Measurements from ENCODE around the gene PLEKHB2. TPM values are rescaled to one million over a fixed set of nuclear protein-coding genes. Genes with fewer than 3 reads are reported as not detected.
"Not testable (repeated sequence)": the region's sequence is repeated elsewhere in the genome, so short reads cannot be mapped to it uniquely, and the experiment has no call there.

PLEKHB2 gene
- 103 and 110 TPM in 2 replicates for total RNA-seq (2014; rRNA removed; shearing (Covaris generic))
- 96.0 and 104 TPM in 2 replicates for polyA plus RNA-seq (2015; cell fraction: cytosol; rRNA removed)
- polyA plus RNA-seq (2015; cell fraction: nucleus; rRNA removed): 84.0 and 85.0 TPM in 2 replicates

DNA sequence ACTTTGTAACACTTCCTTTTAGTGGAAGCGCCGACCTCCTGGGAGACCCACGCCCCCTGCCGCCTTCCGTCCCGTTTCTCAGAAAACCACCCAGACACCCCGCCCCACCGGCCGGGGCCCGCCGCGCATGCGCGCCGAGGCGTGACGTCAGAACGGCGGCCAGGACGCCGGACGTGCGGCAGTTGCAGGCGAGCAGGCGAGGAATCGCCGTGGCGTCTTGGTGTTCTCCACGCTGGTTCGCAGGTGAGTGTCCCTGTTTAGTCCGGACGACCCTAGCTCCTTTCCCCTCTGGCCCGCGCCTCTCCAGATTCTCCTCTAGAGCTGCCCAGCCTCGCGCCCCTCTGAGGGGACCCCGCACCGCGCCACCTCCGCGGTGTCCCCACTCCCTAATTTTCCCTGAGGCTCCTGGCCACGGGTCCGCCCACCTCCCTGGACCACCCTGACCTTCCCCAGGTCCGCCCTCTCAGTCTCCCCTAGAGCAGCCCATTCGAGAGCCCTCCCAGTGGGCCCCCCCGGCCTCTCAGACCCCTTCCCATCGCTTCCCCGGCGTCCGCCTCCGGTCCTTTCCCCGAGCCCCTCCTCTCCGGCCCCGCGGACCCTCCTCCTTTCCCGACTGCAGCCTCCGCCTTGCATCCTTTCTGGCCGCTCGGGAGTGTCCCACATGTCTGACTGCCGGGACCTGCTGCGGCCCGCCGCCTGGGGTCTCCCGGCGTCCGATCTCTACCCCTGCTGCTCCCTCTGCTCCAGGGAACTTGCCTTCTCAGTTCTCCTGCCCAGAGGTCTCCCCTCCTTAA is at the start of gene PLEKHB2:
TSS of gene PLEKHB2 (plus strand) at position 181 of the 794 bp plus-strand sequence. CDS start 15,606 bp downstream, outside the sequence.
- peak; percentile 92 for DNase-seq (ENCODE audit: low read depth)

- no peak for DNase-seq (ENCODE audit: low read depth)
Observed at GRCh38 chr2:131056204-131056931, 48.8 kb upstream of the PLEKHB2 start.

GRCh38 chr2:131056932-131057287 is 48.2 kb upstream of the PLEKHB2 start:
- no peak for DNase-seq (ENCODE audit: low read depth)

DNA sequence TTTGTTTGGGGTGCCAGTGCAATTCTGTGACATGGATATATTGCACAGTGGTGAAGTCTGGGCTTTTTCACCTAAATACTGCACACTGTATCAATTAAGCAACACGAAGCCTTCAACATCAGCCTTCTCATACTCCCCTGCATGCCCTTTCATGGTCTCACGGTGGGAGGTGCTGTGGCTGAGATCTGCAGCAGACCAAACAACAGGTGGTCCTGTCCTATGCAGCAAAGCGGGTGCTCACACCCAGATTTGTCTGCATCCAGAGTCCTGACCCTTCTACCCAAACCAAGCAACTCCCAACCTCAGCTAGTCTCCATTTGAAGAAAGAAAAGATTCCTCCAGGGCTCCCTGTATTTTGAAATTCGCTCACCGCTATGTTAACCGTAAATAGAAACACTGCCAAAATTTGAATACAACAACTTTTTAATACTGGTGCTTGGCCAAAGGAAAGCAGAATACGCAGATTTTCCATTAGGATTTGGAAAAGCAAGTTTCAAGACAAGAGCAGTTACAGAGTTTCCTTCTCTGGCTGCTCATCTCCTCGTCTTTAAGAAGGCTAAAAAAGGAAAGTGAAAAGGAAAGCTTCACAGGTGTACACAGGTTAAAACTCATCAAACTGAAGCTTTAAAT is 46.8 kb upstream of the PLEKHB2 start:
- no peak for DNase-seq (ENCODE audit: low read depth)

GRCh38 chr2:131058920-131059319 is 46.2 kb upstream of the PLEKHB2 start:
- no peak for DNase-seq (ENCODE audit: low read depth)

DNA sequence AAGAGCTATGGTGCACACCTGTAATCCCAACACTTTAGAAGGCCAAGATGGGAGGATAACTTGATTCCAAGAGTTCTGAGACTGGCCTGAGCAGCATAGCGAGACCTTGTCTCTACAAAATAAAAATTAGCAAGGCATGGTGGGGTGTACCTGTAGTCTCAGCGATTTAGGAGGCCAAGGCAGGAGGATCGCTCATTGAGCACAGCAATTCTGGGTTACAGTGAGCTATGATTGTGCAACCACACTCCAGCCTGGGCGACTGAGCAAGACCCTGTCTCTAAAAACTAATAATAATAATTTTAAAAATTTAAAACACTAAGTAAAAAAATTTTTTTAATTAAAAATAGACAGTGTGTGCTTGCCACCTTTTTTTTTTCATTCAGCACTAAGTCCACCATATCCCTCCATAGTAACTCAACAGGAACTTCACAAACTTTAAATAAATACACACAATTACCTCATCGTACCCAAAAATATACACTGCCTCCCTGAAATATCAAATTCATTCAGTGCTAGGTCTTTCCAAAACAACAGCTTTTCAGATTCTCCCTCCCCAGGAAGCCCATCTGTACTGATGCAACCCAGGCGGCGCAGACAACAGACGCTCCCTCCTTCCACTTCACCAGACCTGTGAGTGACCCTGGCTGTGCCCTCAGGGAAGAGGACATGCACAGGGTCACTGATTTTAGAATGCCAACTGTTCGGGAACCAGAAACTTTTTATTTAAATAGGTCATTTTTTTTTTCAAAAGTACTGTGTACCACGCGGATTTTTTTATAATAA is 41.4 kb upstream of the PLEKHB2 start:
- no peak for DNase-seq (ENCODE audit: low read depth)

GRCh38 chr2:131064589-131065512 is 40.3 kb upstream of the PLEKHB2 start:
- no peak for DNase-seq (ENCODE audit: low read depth)

DNA sequence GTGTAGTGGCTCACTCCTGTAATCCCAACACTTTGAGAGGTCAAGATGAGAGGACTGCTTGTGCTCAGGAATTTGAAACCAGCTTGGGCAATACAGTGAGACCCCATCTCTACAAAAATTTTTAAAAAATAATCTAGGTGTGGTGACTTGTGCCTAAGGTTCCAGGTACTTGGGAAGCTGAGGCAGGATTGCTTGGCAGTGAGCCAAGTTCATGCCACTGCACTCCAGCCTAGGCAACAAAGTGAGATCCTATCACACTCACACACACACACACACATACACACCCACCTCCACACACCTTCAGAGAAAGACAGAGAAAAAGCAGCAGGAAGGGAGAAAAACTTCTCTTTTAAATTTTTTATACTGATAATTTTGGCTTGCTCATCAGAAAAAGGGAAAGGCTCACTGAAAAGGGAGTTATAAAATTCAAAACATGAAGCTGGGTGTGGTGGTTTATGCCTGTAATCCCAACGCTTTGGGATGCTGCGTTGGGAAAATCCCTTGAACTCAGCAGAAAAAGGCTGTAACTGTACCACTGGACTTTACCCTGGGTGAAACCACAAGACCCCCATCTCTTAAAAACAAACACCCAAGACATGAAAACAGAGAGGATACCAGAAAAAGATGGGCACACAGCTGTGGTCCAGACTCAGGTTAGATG is 37.5 kb upstream of the PLEKHB2 start:
- no peak for DNase-seq (ENCODE audit: low read depth)

GRCh38 chr2:131068172-131068571 is 37.0 kb upstream of the PLEKHB2 start:
- DNase-seq (ENCODE audit: low read depth): not testable (repeated sequence)

DNA sequence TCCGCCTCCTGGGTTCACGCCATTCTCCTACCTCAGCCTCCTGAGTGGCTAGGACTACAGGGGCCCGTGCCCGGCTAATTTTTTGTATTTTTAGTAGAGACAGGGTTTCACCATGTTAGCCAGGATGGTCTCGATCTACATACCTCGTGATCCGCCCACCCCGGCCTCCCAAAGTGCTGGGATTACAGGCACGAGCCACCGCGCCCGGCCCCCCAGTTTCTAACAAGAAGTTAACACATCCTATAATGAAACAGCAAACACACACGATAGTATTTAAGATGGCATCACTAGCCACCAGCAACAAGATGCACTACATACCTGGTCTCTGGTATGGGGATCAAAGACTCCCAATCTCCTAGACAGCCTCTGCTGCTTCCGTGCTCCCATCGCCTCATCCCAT is 29.6 kb upstream of the PLEKHB2 start:
- not testable (repeated sequence) for DNase-seq (ENCODE audit: low read depth)

DNA sequence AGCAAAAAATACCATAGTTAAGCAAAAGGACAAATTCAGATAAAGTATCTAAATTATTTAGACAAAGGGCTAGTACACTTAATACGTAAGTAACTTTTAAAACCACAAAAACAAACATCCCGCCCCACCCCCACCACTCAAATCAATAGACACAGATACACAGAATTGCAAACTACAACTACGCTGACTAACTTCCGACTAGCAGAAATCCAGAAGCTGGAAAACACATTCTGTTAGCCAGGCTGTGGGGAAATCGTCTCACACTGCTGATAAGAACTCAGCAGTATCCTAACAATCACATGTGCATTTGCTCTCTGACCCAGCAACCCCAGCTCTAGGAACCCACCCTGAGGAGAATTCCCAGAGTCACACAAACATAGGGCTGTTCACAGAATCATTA is 28.4 kb upstream of the PLEKHB2 start:
- no peak for DNase-seq (ENCODE audit: low read depth)

GRCh38 chr2:131077182-131077846 is 27.8 kb upstream of the PLEKHB2 start:
- DNase-seq (ENCODE audit: low read depth): no peak

- no peak for DNase-seq (ENCODE audit: low read depth)
Observed at GRCh38 chr2:131077966-131078365, 27.2 kb upstream of the PLEKHB2 start.

GRCh38 chr2:131079931-131080330 is 25.2 kb upstream of the PLEKHB2 start:
- not testable (repeated sequence) for DNase-seq (ENCODE audit: low read depth)

- no peak for DNase-seq (ENCODE audit: low read depth)
Observed at GRCh38 chr2:131081190-131081589, 23.9 kb upstream of the PLEKHB2 start.

DNA sequence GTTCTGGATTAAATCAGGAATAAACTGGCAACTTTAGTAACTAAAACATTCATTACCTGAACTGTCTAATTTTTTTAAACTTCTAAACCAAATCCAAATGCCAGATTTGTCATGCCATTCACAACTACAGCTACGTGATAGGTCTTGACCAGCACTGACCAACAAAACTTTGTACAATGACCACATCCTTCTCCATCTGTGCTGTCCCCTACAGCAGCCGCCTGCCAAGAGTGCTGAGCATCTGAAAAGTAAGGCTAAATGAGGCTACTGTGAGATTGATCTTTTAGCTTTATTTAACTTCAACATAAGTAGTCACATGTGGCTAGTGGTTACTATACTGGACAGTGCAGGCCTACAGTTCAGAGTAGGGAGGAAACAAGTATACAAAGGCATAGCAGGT is 19.5 kb upstream of the PLEKHB2 start:
- no peak for DNase-seq (ENCODE audit: low read depth)

GRCh38 chr2:131092458-131093005 is 12.6 kb upstream of the PLEKHB2 start:
- DNase-seq (ENCODE audit: low read depth): no peak

- DNase-seq (ENCODE audit: low read depth): peak; percentile 85
Observed at GRCh38 chr2:131093006-131093695, 12.0 kb upstream of the PLEKHB2 start, which contains the start of gene FAM168B. FAM168B (minus strand) TSS chr2:131093460; CDS start chr2:131082646, 10,814 bp downstream.
